H1 (cell line): ENCODE results near the gene GLCE. TPM values are rescaled to one million over a fixed set of nuclear protein-coding genes. Genes with fewer than 3 reads are reported as not detected.

Source experiments
- CTCF ChIA-PET: fragments of 300-600 bp; sonication (Branson Sonifier 250); formaldehyde crosslinking; loops from one replicate; lab custom pipeline; 2021; ENCODE audit not compliant: partially characterized antibody; lab: Charles Lee
- POLR2A ChIA-PET: fragments of 300-600 bp; sonication (Branson Sonifier 250); formaldehyde crosslinking; loops from one replicate; lab custom pipeline; 2021; ENCODE audit warnings: inconsistent platforms; ENCODE audit not compliant: partially characterized antibody; lab: Charles Lee
- DNase-seq, 2 experiments: peaks; one replicate each; pipeline versions ENCODE4 v3.0.0 to v3.0.0-alpha.2; 2010 to 2022; ENCODE audit warnings: low spot score in 2 of 2, low read depth in 1 of 2, mixed read lengths in 1 of 2
- FAIRE-seq: peaks from 2 replicates; lab custom pipeline; 2011; peaks lifted over from hg19 to GRCh38; lab: Jason Lieb, UNC
- H2AFZ ChIP-seq: 2 replicates; pipeline ENCODE4 v1.8.1; 2012; ENCODE audit warnings: low read length, inconsistent platforms
- H2AK5ac ChIP-seq: 2 replicates; pipeline ENCODE4 v1.6.1; 2013; ENCODE audit warnings: low read depth, low read length
- H2BK120ac ChIP-seq: replicated peaks from 2 replicates; pipeline ENCODE3; 2013; ENCODE audit warnings: low read depth, low read length, inconsistent platforms
- H2BK12ac ChIP-seq: 2 replicates; pipeline ENCODE4 v1.6.1; 2013; ENCODE audit warnings: low read depth, low read length
- H2BK15ac ChIP-seq: 2 replicates; pipeline ENCODE4 v1.6.1; 2013; ENCODE audit warnings: low read length
- H2BK20ac ChIP-seq: 2 replicates; pipeline ENCODE4 v1.6.1; 2013; ENCODE audit warnings: low read length
- H2BK5ac ChIP-seq: 2 replicates; pipeline ENCODE4 v1.6.1; 2013; ENCODE audit warnings: low read depth, low read length
- H3K14ac ChIP-seq: 2 replicates; pipeline ENCODE4 v1.6.1; 2013; ENCODE audit warnings: inconsistent platforms; ENCODE audit not compliant: insufficient read length
- H3K18ac ChIP-seq: 2 replicates; pipeline ENCODE4 v1.6.1; 2013; ENCODE audit warnings: low read length; ENCODE audit errors: extremely low read depth
- H3K23ac ChIP-seq: 2 replicates; pipeline ENCODE4 v1.6.1; 2013; ENCODE audit warnings: inconsistent platforms; ENCODE audit not compliant: insufficient read length
- H3K23me2 ChIP-seq: 2 replicates; pipeline ENCODE4 v1.6.1; 2013; ENCODE audit warnings: low read depth, low read length
- H3K27ac ChIP-seq: 2 replicates; pipeline ENCODE4 v1.6.1; 2011; ENCODE audit warnings: low read depth, low read length, inconsistent platforms
- H3K27me3 ChIP-seq, 4 experiments: replicated peaks in 1 of 4; 1 replicate in 1 of 4; 2 replicates in 3 of 4; pipeline versions ENCODE4 v1.6.1 to v1.8.1; 2011 to 2013; ENCODE audit warnings: low read length in 3 of 4, mild to moderate bottlenecking in 3 of 4, inconsistent platforms in 2 of 4, mixed read lengths in 2 of 4, moderate library complexity in 1 of 4; ENCODE audit not compliant: control insufficient read depth in 3 of 4, insufficient read depth in 3 of 4; ENCODE audit errors: extremely low read depth in 1 of 4
- H3K36me3 ChIP-seq, 4 experiments: 2 replicates each; pipeline versions ENCODE4 v1.6.1 to v1.8.1; 2011 to 2013; ENCODE audit warnings: mild to moderate bottlenecking in 4 of 4, low read length in 3 of 4, moderate library complexity in 2 of 4, control low read depth in 1 of 4, inconsistent platforms in 1 of 4; ENCODE audit not compliant: insufficient read depth in 4 of 4, control insufficient read depth in 2 of 4
- H3K4ac ChIP-seq: replicated peaks from 2 replicates; pipeline ENCODE3; 2013; ENCODE audit warnings: low read length, low read depth, mixed read lengths, inconsistent platforms; ENCODE audit not compliant: insufficient read length
- H3K4me1 ChIP-seq, 4 experiments: replicated peaks in 1 of 4; 1 replicate in 1 of 4; 2 replicates in 3 of 4; pipeline versions ENCODE4 v1.6.1 to v1.8.1; 2011 to 2013; ENCODE audit warnings: low read length in 3 of 4, inconsistent platforms in 2 of 4, mixed read lengths in 1 of 4; ENCODE audit not compliant: insufficient read depth in 4 of 4, control insufficient read depth in 3 of 4
- H3K4me2 ChIP-seq, 2 experiments: 2 replicates each; pipeline versions ENCODE4 v1.6.1 to v1.8.1; 2011 to 2013; ENCODE audit warnings: low read depth in 2 of 2, low read length in 2 of 2, control low read depth in 1 of 2, inconsistent platforms in 1 of 2, mild to moderate bottlenecking in 1 of 2; ENCODE audit not compliant: insufficient read depth in 1 of 2
- H3K4me3 ChIP-seq, 4 experiments: fragments of 200-600, 300-600 bp in 1 of 4; sonication (generic), shearing (Covaris generic), sonication (Bioruptor Twin) in 1 of 4; 2 replicates each; pipeline versions ENCODE4 v1.5.1 to v1.8.1; 2011 to 2016; ENCODE audit warnings: low read length in 4 of 4, low read depth in 3 of 4, control low read depth in 2 of 4, inconsistent platforms in 2 of 4, mild to moderate bottlenecking in 2 of 4, mixed read lengths in 1 of 4, moderate library complexity in 1 of 4; ENCODE audit not compliant: insufficient read depth in 2 of 4; ENCODE audit errors: extremely low read depth in 1 of 4
- H3K56ac ChIP-seq: replicated peaks from 2 replicates; pipeline ENCODE3; 2013; ENCODE audit warnings: low read depth, mild to moderate bottlenecking, mixed read lengths, low read length, inconsistent platforms; ENCODE audit not compliant: insufficient read length
- H3K79me1 ChIP-seq: 2 replicates; pipeline ENCODE4 v1.6.1; 2013; ENCODE audit warnings: low read depth, low read length, control low read depth
- H3K79me2 ChIP-seq, 2 experiments: 2 replicates each; pipeline versions ENCODE4 v1.6.1 to v1.8.1; 2012 to 2013; ENCODE audit warnings: low read length in 2 of 2, mild to moderate bottlenecking in 2 of 2, inconsistent platforms in 1 of 2; ENCODE audit not compliant: insufficient read depth in 2 of 2, control insufficient read depth in 1 of 2
- H3K9ac ChIP-seq, 4 experiments: replicated peaks in 1 of 4; 1 replicate in 1 of 4; 2 replicates in 3 of 4; pipeline versions ENCODE4 v1.6.1 to v1.8.1; 2011 to 2013; ENCODE audit warnings: low read depth in 3 of 4, low read length in 3 of 4, control low read depth in 2 of 4, mild to moderate bottlenecking in 2 of 4, moderate library complexity in 2 of 4, inconsistent platforms in 1 of 4; ENCODE audit errors: extremely low read depth in 1 of 4
- H3K9me3 ChIP-seq, 2 experiments: 2 replicates each; pipeline versions ENCODE4 v1.6.1 to v1.8.1; 2012 to 2013; ENCODE audit warnings: mild to moderate bottlenecking in 2 of 2, moderate library complexity in 2 of 2, control low read depth in 1 of 2, inconsistent platforms in 1 of 2, low read depth in 1 of 2, low read length in 1 of 2, mixed read lengths in 1 of 2; ENCODE audit not compliant: insufficient read depth in 2 of 2
- H4K20me1 ChIP-seq, 2 experiments: replicated peaks in 1 of 2; 2 replicates each; pipeline versions ENCODE3 to v1.8.1; 2011 to 2013; ENCODE audit warnings: inconsistent platforms in 2 of 2, low read length in 2 of 2, mild to moderate bottlenecking in 1 of 2; ENCODE audit not compliant: insufficient read depth in 2 of 2, control insufficient read depth in 1 of 2
- H4K5ac ChIP-seq: 2 replicates; pipeline ENCODE4 v1.6.1; 2013; ENCODE audit warnings: low read length, low read depth, mixed read lengths, inconsistent platforms; ENCODE audit not compliant: insufficient read length
- H4K8ac ChIP-seq: 2 replicates; pipeline ENCODE4 v1.8.0; 2013; ENCODE audit warnings: mild to moderate bottlenecking, moderate library complexity, low read length, inconsistent platforms; ENCODE audit not compliant: insufficient read depth; ENCODE audit errors: extremely low read depth
- H4K91ac ChIP-seq: replicated peaks from 2 replicates; pipeline ENCODE3; 2013; ENCODE audit warnings: low read length, mixed read lengths, inconsistent platforms; ENCODE audit not compliant: insufficient read length
- CBX8 ChIP-seq: fragments of 300-800, 300-1000 bp; sonication (generic); IDR thresholded peaks from 2 replicates; pipeline ENCODE4 v1.7.1; 2016; ENCODE audit warnings: low read depth, low read length, borderline replicate concordance
- EGR1 ChIP-seq: IDR thresholded peaks from 2 replicates; pipeline ENCODE4 v1.6.1; 2011; ENCODE audit warnings: low read depth, low read length, borderline replicate concordance
- RFX5 ChIP-seq: IDR thresholded peaks from 2 replicates; pipeline ENCODE4 v1.6.1; 2011; ENCODE audit warnings: low read depth, low read length, improper control_type of control experiment, borderline replicate concordance
- WGBS, 2 experiments: shearing (Covaris generic) in 1 of 2; methylation state at CpG; one replicate each; pipeline versions ENCODE4 v1.1.6 to v1.1.7; 2013 to 2015; ENCODE audit warnings: low lambda C conversion rate in 2 of 2, mixed read lengths in 2 of 2, inconsistent platforms in 1 of 2, low coverage in 1 of 2, missing lambda C conversion rate in 1 of 2; ENCODE audit not compliant: insufficient replicate concordance in 2 of 2, insufficient coverage in 1 of 2, insufficient read length in 1 of 2; ENCODE audit errors: extremely low coverage in 1 of 2, missing lambda C conversion rate in 1 of 2; 5-methylcytosine and 5-hydroxymethylcytosine counted together
- polyA plus RNA-seq, 7 experiments: library from polyadenylated mRNA; depleted of rRNA in 3 of 7; stranded (reverse) in 5 of 7; unstranded in 2 of 7; fragments of >200 nt in 5 of 7; fragments of 200-250 nt in 2 of 7; gene quantifications; 1 replicate in 5 of 7; 2 replicates in 1 of 7; 4 replicates in 1 of 7; pipeline versions ENCODE4 v1.2.1 to v1.2.3, GENCODE V29; 2011 to 2013; ENCODE audit warnings: missing spikeins in 2 of 7, mixed read lengths in 2 of 7
- total RNA-seq: library from RNA; stranded (reverse); fragmentation: NEBNext Ultra II Directional; extraction: Animal tissue kit (Norgen Biotek cat#: 25700); gene quantifications from 2 replicates; pipeline ENCODE4 v1.2.1, GENCODE V29; 2021

Gene GLCE
- total and polyA plus RNA-seq, 2 of the 8 experiments (the other 6 are each of a cell fraction or from before 2014, with no cell fraction given): 17.1 to 22.7 TPM

DNA sequence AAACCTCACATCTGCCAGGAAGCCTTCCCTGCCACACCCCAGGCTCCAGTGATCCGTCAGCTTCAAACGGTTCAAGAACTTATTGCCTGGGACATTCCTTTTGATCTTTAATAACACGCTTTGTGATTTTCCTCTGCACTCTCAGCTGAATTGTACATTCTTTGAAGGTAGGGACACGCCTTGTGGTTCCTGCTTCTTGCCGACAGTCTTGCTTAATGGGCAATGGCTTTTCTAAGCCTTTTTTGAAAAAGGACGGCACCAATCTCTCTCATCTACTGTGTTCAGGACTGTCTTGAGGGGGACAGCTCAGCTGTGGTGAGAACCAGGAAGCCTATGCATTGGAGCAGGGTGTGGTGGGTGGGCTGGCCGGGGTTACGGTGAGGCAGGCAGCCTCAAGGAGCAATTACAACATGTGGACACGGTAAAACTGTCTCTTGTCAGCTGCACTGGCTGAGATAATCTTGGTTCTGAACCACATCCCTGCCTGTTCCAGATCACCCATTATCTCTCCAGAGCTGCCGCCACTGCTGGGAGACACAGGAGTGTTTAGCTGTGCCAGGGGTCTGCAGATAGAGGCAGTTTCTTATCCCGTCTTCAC lies 46.0 kb upstream of the GLCE start:
- Histone ChIP-seq H3K27ac (no peak overlapping the region), H3K56ac (no peak overlapping the region), H3K23me2 (peaks cover 3% of the 10 kb centered on the region), H3K27me3 (peaks cover 0 to 17% (median 11%) of the 10 kb centered on the region in 4 experiments; a peak in 4 of 7 replicates), H3K9me3 (no peaks in the 10 kb centered on the region), H3K79me1 (no peaks in the 10 kb centered on the region; the same call in 1 of the 2 replicates), H3K9ac (no peak overlapping the region), H4K91ac (no peak overlapping the region), H2BK5ac (no peak overlapping the region), H3K4me1 (peaks cover 23 to 36% (median 26%) of the 10 kb centered on the region in 4 experiments), H3K18ac (no peak overlapping the region), H2AFZ (no peak overlapping the region), H4K8ac (no peak overlapping the region), H3K14ac (no peak overlapping the region), H2BK15ac (no peak overlapping the region; the same call in 1 of the 2 replicates), H2AK5ac (no peak overlapping the region), H2BK20ac (peak overlapping the region; percentile 13; the same call in 1 of the 2 replicates), H4K5ac (no peak overlapping the region), H3K79me2 (no peaks in the 10 kb centered on the region), H3K23ac (no peak overlapping the region), H4K20me1 (no peaks in the 10 kb centered on the region), H3K4me3 (no peak overlapping the region), H3K4ac (no peak overlapping the region), H2BK120ac (no peak overlapping the region), H3K4me2 (no peak overlapping the region), H3K36me3 (no peaks in the 10 kb centered on the region), H2BK12ac (peak overlapping the region; percentile 32; the same call in 1 of the 2 replicates)
- no peak for FAIRE-seq
- ChIA-PET POLR2A (interaction anchor here (1.3 to 1.5 kb wide), 2 partner anchors 17 to 24 kb away, joined by 3 to 6 read pairs; no protein-coding TSS in a partner anchor), CTCF (interaction anchor here (1.5 to 1.7 kb wide), 2 partner anchors 26 to 55 kb away, joined by 3 to 5 read pairs; no protein-coding TSS in a partner anchor)
- WGBS, 2 experiments: 90% methylated on average over 11 of the region's 11 CpGs; no CpG with 5 or more reads in 1 of the 2 experiments
- no peak for DNase-seq
- TF ChIP-seq RFX5 (no peak), EGR1 (no peak), CBX8 (no peak)
